OCI-LY7 (cell line): ENCODE measurements around the gene DUSP2.

ENCODE experiments used
- CTCF ChIP-seq: fragments of 200-600 bp; sonication (generic); conservative IDR thresholded peaks from 2 replicates; pipeline ENCODE4 v1.5.1; 2014; ENCODE audit warnings: mild to moderate bottlenecking, antibody characterized with exemption, low read length, moderate library complexity, mixed read lengths
- EZH2phosphoT487 ChIP-seq: fragments of 200-600 bp; sonication (generic); IDR thresholded peaks from 2 replicates; pipeline ENCODE4 v1.6.1; 2018; ENCODE audit warnings: low read depth, borderline replicate concordance, mild to moderate bottlenecking, mixed run types, antibody characterized with exemption, low read length, moderate library complexity, mixed read lengths

DNA sequence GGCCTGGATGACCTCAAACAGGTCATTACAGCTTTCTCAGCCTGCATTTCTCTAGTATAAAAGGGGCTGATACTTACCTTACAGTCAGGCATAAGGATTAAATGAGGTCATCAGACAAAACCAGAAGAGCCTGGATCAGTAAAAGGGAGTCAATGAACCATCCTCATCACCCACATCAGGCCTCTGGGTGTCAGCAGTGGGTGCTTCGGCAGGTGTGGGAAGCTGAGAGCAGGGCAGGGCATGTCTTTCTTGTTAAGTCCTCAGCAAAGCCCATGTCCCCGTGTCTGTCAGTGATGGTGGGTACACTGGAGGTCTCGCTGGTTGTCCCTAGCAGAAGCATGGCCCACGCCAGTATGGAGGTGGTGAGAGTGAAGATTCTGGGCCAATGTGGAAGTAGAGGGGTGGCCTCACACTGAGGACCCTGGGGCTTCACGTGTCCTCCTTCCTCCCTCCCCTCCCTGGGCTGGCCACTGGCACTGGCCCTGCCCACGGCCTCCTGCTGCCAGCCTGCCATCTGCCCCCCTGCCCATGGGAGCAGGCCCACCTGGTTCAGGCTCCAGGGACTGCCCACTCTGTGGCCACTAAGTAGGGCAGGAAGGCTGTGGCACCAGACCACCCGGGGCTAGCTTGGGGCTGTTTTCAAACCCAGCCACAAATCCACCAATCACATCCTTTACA is 33.3 kb downstream of the DUSP2 start:
- peak; percentile 37; the same call in 1 of the 2 replicates for TF ChIP-seq CTCF
- TF ChIP-seq EZH2phosphoT487, result no peak
